CD4-positive, alpha-beta T cell treated with Interleukin-6 for 4 hours (primary cell): Measurements from ENCODE around the gene SLC16A6.
"Not testable (repeated sequence)": the region's sequence is repeated elsewhere in the genome, so short reads cannot be mapped to it uniquely, and the experiment has no call there.

ENCODE experiments used
- DNase-seq: peaks from one replicate; pipeline ENCODE4 v3.0.0-alpha.2; 2020; ENCODE audit warnings: mixed read lengths

SLC16A6 gene

GRCh38 chr17:68309066-68309670 is 18.2 kb upstream of the SLC16A6 start:
- not testable (repeated sequence) for DNase-seq

GRCh38 chr17:68308486-68308885 is 17.6 kb upstream of the SLC16A6 start:
- DNase-seq = not testable (repeated sequence)

GRCh38 chr17:68307443-68307842 is 16.5 kb upstream of the SLC16A6 start:
- no peak for DNase-seq

GRCh38 chr17:68306819-68307218 is 15.9 kb upstream of the SLC16A6 start:
- DNase-seq = no peak

GRCh38 chr17:68305142-68305541 is 14.2 kb upstream of the SLC16A6 start:
- no peak for DNase-seq

GRCh38 chr17:68304706-68305105 is 13.8 kb upstream of the SLC16A6 start:
- no peak for DNase-seq

- no peak for DNase-seq
These were observed 11.7 kb upstream of the SLC16A6 start for GRCh38 chr17:68302666-68303065.

- no peak for DNase-seq
These were observed 11.2 kb upstream of the SLC16A6 start for GRCh38 chr17:68302066-68302564.

- DNase-seq = no peak
These were observed 10.6 kb upstream of the SLC16A6 start for GRCh38 chr17:68301438-68301959.

- DNase-seq = no peak
These were observed 8.9 kb upstream of the SLC16A6 start for GRCh38 chr17:68299817-68300216.

- peak; percentile 7 for DNase-seq
These were observed 7.7 kb upstream of the SLC16A6 start for GRCh38 chr17:68298601-68299000.

- DNase-seq = no peak
These were observed 6.3 kb upstream of the SLC16A6 start for GRCh38 chr17:68297195-68297594.

- DNase-seq = peak; percentile 69
These were observed 5.6 kb upstream of the SLC16A6 start for GRCh38 chr17:68296217-68297191.

GRCh38 chr17:68295086-68295485 is 4.2 kb upstream of the SLC16A6 start:
- no peak for DNase-seq

GRCh38 chr17:68294617-68295016 is 3.7 kb upstream of the SLC16A6 start:
- no peak for DNase-seq

- no peak for DNase-seq
These were observed 3.2 kb upstream of the SLC16A6 start for GRCh38 chr17:68294196-68294555.

GRCh38 chr17:68293490-68294195 is 2.7 kb upstream of the SLC16A6 start:
- DNase-seq = no peak

GRCh38 chr17:68292689-68293040 is 1.7 kb upstream of the SLC16A6 start:
- no peak for DNase-seq

- DNase-seq = peak; percentile 94
These were observed 1.1 kb upstream of the SLC16A6 start for GRCh38 chr17:68291836-68292688.

- peak; percentile 58 for DNase-seq
These were observed 516 bp downstream of the SLC16A6 start for GRCh38 chr17:68290268-68290954.

GRCh38 chr17:68289936-68290267 is 1.0 kb downstream of the SLC16A6 start:
- no peak for DNase-seq

- DNase-seq = no peak
These were observed 1.5 kb downstream of the SLC16A6 start for GRCh38 chr17:68289473-68289872.
